Immature natural killer cell (primary cell): Measurements from ENCODE around the gene LAMA3. TPM values are rescaled to one million over a fixed set of nuclear protein-coding genes. Genes with fewer than 3 reads are reported as not detected.

Experiments used
- DNase-seq, 3 donors: peaks; one replicate each; pipeline ENCODE4 v3.0.0; 2022; ENCODE audit warnings: mixed read lengths in 1 of 3
- H3K27ac Mint-ChIP-seq, 6 donors: one replicate each; pipeline ENCODE4 v1.8.0; 2020; ENCODE audit warnings: mixed read lengths in 6 of 6, mild to moderate bottlenecking in 5 of 6, inconsistent platforms in 4 of 6, moderate library complexity in 3 of 6
- H3K27me3 Mint-ChIP-seq, 3 donors: one replicate each; pipeline ENCODE4 v1.8.0; 2020 to 2021; ENCODE audit warnings: low read depth in 3 of 3, mild to moderate bottlenecking in 3 of 3, mixed read lengths in 3 of 3, moderate library complexity in 3 of 3, inconsistent platforms in 1 of 3
- H3K36me3 Mint-ChIP-seq, 3 donors: one replicate each; pipeline ENCODE4 v1.8.0; 2020; ENCODE audit warnings: mixed read lengths in 3 of 3, inconsistent platforms in 2 of 3, mild to moderate bottlenecking in 2 of 3
- H3K4me1 Mint-ChIP-seq, 2 donors: one replicate each; pipeline ENCODE4 v1.8.0; 2020; ENCODE audit warnings: inconsistent platforms in 2 of 2, mild to moderate bottlenecking in 2 of 2, mixed read lengths in 2 of 2, moderate library complexity in 1 of 2
- H3K4me3 Mint-ChIP-seq, 5 donors: one replicate each; pipeline ENCODE4 v1.8.0; 2020; ENCODE audit warnings: mild to moderate bottlenecking in 5 of 5, mixed read lengths in 5 of 5, inconsistent platforms in 3 of 5, moderate library complexity in 3 of 5
- H3K9me3 Mint-ChIP-seq, 6 donors: one replicate each; pipeline ENCODE4 v1.8.0; 2020; ENCODE audit warnings: mild to moderate bottlenecking in 6 of 6, mixed read lengths in 6 of 6, inconsistent platforms in 4 of 6, moderate library complexity in 3 of 6
- polyA plus RNA-seq, 3 donors: library from polyadenylated mRNA; unstranded; fragments of 300-500 nt; fragmentation: Illumina TruSeq; gene quantifications; one replicate each; pipeline ENCODE4 v1.2.3, GENCODE V29; 2021

The LAMA3 gene
- polyA plus RNA-seq, 3 donors from 2014 or later: not detected

DNA sequence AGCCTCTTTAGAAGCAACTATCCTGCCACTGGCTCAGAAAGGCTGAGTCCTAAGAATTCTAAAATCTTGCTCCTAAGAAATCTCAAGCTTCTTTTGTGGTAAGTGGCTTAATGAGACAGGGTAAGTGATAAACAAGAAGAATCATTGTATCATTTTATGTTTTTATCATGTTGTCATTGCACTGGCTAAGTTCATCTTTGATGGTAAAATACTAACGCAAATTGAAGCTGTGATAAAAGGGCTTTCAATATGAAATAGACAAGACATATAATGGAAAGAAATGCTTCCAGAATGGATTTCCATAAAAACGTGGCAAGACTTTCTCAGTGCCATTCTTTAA, 303.7 kb downstream of the LAMA3 start:
- Mint-ChIP-seq H3K36me3 (peaks cover 0 to 4% (median 0%) of the 10 kb centered on the region in 3 donors), H3K4me3 (peak overlapping the region in 3 of 5 donors; percentile 36 to 76 (median 53)), H3K27me3 (peaks cover 1 to 11% (median 3%) of the 10 kb centered on the region in 3 donors), H3K9me3 (peaks cover 0 to 2% (median 0%) of the 10 kb centered on the region in 6 donors), H3K27ac (peak overlapping the region; percentile 24 to 90 (median 82)), H3K4me1 (peaks cover 37 to 40% of the 10 kb centered on the region in 2 donors)
- no peak for DNase-seq

DNA sequence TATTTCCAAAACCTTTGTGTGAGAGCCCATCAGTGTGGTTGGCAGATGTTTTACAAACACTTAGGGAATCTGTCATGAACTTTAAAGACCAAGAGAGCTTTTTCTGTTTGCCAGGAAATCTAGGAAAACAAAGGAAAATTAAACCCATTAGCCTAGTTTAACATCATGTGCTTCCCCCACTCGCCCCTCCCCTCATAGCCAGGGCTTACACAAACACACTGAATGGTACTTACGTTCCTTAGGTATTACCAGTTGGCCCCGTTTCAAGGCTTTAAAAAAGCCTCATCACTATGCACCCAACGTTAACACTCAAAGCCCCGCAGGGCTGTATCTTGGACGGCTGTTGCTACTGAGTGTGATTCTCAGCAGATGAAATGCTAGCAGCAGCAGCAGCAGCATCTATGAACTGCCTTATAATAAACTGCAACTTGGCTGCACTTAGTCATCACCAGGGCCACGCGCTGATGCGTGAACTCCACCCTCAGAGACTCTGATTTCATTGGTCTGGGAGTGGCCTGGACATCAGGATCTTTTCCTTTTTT, 305.2 kb downstream of the LAMA3 start:
- H3K27ac Mint-ChIP-seq: peak overlapping the region in 5 of 6 donors; percentile 34 to 87 (median 82)
- H3K9me3 Mint-ChIP-seq: no peaks in the 10 kb centered on the region
- H3K4me1 Mint-ChIP-seq: peaks cover 40 to 49% of the 10 kb centered on the region in 2 donors
- H3K4me3 Mint-ChIP-seq: peak overlapping the region; percentile 20 to 74 (median 28)
- peaks cover 1 to 8% (median 3%) of the 10 kb centered on the region in 3 donors for H3K27me3 Mint-ChIP-seq
- peak in 1 of 3 donors; percentile 37 for DNase-seq
- H3K36me3 Mint-ChIP-seq: no peaks in the 10 kb centered on the region

DNA sequence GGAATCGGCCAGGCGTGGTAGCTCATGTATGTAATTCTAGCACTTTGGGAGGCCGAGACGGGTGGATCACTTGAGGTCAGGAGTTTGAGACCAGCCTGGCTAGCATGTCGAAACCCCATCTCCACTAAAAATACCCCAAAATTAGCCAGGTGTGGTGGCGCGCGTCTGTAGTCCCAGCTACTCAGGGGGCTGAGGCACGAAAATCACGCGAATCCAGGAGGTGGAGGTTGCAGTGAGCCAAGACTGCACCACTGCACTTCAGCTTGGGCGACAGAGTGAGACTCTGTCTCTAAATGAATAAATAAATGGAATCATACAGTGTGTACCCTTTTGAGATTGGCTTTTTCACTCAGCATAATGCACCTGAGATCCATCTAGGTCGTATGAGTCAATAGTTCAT, 305.9 kb downstream of the LAMA3 start:
- H3K4me1 Mint-ChIP-seq: peaks cover 44 to 56% of the 10 kb centered on the region in 2 donors
- no peaks in the 10 kb centered on the region for H3K9me3 Mint-ChIP-seq
- H3K27ac Mint-ChIP-seq: peak overlapping the region in 4 of 6 donors; percentile 22 to 42 (median 31)
- H3K4me3 Mint-ChIP-seq: peak overlapping the region in 1 of 5 donors; percentile 0
- no peaks in the 10 kb centered on the region for H3K36me3 Mint-ChIP-seq
- DNase-seq: no peak
- peaks cover 1 to 8% (median 2%) of the 10 kb centered on the region in 3 donors for H3K27me3 Mint-ChIP-seq

DNA sequence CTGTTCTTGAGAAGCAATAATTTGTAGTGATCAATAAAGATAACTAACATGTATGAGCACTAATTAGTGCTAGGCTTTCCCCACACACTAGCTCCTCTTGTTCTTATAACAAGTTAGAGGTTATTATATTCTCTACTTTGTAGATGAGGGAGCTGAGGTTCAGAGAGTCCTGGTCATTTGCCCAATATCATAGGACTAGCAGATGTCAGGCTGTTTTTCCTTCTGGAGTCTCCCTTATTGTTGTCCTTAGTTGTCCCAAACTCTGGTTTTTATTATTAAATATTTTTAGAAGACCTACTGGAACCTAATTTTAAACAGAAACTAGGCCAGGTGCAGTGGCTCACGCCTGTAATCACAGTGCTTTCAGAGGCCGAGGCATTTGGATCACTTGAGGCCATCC, 308.8 kb downstream of the LAMA3 start:
- no peak for DNase-seq
- no peak overlapping the region for H3K4me3 Mint-ChIP-seq
- peak overlapping the region in 1 of 6 donors; percentile 21 for H3K27ac Mint-ChIP-seq
- H3K4me1 Mint-ChIP-seq: peaks cover 56 to 65% of the 10 kb centered on the region in 2 donors
- H3K27me3 Mint-ChIP-seq: peaks cover 6 to 9% (median 6%) of the 10 kb centered on the region in 3 donors
- H3K9me3 Mint-ChIP-seq: no peaks in the 10 kb centered on the region
- H3K36me3 Mint-ChIP-seq: no peaks in the 10 kb centered on the region

DNA sequence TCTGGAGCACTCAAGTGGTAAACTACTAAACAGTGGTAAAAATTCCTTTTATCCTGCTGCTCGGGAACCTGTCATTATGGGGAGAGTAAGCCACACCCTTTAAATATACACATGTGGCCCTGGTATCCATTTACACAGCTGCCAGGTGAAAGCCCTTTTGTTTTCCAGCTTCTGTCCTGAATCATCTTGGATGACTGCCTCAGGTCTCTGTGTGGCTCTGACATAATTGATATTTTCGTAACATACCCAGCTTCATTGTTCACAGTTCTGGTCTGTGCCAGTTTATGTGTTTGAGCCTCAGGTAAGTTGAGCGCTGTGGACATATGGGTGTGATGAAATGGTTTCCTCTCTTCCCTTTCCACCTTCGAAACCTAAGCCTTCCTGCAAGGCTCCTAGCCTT, 309.6 kb downstream of the LAMA3 start:
- H3K27ac Mint-ChIP-seq: peak overlapping the region in 5 of 6 donors; percentile 66 to 95 (median 84)
- H3K36me3 Mint-ChIP-seq: no peaks in the 10 kb centered on the region
- DNase-seq: no peak
- H3K9me3 Mint-ChIP-seq: no peaks in the 10 kb centered on the region
- peaks cover 6 to 8% (median 7%) of the 10 kb centered on the region in 3 donors for H3K27me3 Mint-ChIP-seq
- H3K4me1 Mint-ChIP-seq: peaks cover 58 to 66% of the 10 kb centered on the region in 2 donors
- H3K4me3 Mint-ChIP-seq: no peak overlapping the region

DNA sequence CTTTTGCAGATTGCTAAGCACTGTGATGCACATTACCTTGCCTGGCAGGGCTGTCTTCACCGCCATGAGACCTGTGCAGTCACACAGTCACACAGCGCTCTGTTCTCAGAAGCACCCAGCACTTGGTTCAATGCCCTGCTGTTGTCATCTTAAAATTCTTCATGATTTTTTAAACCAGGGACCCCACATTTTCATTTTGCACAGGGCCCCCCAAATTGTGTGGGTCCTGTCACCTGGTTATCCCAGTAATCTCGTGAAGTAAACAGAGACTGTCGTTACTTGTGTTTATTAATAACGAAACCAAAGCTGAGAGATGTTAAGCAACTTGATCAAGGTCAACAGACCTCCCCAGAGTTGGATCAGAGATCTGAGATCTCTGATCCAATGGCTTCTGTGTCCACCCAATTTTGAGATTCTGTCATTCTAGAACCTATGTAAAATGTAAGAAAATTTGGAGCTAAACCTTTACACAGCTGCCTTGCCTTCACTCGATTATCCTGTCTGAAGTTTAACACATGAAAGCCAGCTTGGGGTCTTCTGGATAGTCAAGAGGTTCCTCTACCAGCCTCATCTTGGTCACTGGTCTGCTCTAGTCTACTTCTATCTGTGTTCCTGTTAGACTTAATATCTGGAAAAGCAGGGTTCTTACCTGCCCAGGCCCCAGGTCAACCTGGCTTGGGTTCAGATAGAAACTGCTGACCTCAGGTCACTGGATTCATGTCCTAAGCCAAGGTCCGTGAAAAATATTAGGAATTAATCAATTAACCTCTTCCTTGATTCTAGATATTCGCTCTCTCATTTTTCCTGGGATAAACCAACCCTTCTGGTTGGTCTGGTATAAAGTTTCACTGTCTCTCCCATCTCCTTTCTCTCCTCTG, 311.6 kb downstream of the LAMA3 start:
- Mint-ChIP-seq H3K27me3 (peaks cover 6 to 8% (median 7%) of the 10 kb centered on the region in 3 donors), H3K4me3 (peak overlapping the region; percentile 27 to 80 (median 69)), H3K4me1 (peaks cover 56 to 67% of the 10 kb centered on the region in 2 donors), H3K27ac (peak overlapping the region; percentile 80 to 95 (median 92)), H3K9me3 (no peaks in the 10 kb centered on the region), H3K36me3 (no peaks in the 10 kb centered on the region)
- DNase-seq: peak in 1 of 3 donors; percentile 32

DNA sequence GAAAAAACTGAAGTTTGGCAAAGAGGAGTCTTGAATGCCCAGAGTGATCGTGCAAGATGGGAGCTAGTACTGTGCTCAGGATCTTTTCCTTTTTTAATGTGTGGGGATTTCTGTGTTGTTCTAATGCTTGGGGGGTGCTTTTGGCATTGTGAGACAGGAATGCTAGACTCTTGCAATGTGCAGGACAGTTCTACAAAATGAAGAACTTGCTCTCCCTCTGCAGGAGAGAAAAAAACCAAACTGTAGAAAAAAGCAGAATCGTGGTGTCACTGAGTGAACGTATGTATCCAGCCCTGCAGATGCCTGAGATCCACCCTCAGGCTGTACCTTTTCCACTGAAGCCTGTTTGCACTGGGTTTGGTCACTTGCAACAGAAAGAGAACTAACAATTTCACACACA, 313.2 kb downstream of the LAMA3 start:
- Mint-ChIP-seq H3K4me3 (peak overlapping the region; percentile 62 to 84 (median 74)), H3K27ac (peak overlapping the region; percentile 80 to 96 (median 89)), H3K4me1 (peaks cover 54 to 67% of the 10 kb centered on the region in 2 donors), H3K9me3 (no peaks in the 10 kb centered on the region), H3K36me3 (no peaks in the 10 kb centered on the region), H3K27me3 (peaks cover 5 to 8% (median 7%) of the 10 kb centered on the region in 3 donors)
- no peak for DNase-seq

DNA sequence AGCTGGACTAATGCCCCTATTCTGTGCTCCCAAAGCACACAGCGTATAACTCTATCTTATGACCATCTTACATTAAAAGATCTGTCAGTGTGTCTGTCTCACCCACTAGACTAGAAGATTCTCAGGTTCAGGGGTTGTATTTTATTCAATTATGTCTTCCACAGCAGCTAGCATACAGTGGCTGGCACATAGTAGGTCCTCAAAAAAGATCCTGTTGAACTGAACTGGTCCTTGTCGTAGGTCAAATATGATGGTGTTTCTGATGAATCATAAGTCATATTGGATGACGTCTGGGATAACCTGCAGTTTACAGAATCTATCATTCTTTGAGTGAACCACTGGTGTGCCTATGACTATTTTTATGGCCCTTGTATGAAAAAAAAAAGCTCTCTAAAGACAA, 314.0 kb downstream of the LAMA3 start:
- H3K9me3 Mint-ChIP-seq: no peaks in the 10 kb centered on the region
- H3K4me1 Mint-ChIP-seq: peaks cover 57 to 71% of the 10 kb centered on the region in 2 donors
- no peaks in the 10 kb centered on the region for H3K36me3 Mint-ChIP-seq
- peak overlapping the region; percentile 57 to 84 (median 69) for H3K4me3 Mint-ChIP-seq
- peak overlapping the region; percentile 39 to 96 (median 89) for H3K27ac Mint-ChIP-seq
- DNase-seq: no peak
- peaks cover 5 to 8% (median 7%) of the 10 kb centered on the region in 3 donors for H3K27me3 Mint-ChIP-seq

DNA sequence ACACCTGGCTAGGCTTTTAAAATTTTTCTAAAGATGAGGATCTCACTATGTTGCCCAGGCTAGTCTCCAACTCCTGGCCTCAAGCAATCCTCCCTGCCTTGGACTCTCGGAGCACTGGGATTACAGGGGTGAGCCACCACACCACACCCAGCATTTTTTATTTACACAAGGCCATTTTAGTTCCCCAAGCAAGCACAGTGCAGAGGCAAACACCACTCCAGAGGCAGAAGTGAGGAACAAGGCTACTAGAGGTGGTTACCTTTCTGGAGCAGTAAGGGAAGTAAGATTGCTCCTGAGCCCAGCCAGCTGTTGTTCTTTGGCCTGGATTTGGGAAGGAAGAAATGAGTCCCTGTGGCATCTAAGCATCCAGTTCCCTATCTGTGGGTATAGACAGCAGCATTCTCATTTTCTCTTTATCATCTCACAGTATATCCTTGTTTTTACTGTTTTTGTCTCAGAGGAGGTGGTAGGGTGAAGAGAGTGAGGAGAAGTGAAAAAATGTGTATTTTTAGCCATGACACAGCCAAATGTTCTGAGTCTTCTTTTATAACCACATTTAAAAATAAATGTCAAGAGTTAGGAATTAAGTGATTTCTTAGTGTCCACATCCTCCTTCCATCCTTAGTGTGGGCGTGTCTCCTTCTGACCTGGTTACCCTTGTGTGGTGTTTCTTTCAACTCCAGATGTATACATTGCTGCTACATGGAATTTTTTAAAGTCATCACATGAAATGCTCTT, 314.8 kb downstream of the LAMA3 start:
- H3K36me3 Mint-ChIP-seq: no peaks in the 10 kb centered on the region
- peak overlapping the region in 4 of 6 donors; percentile 49 to 96 (median 87) for H3K27ac Mint-ChIP-seq
- DNase-seq: no peak
- H3K4me1 Mint-ChIP-seq: peaks cover 63 to 73% of the 10 kb centered on the region in 2 donors
- H3K4me3 Mint-ChIP-seq: peak overlapping the region in 1 of 5 donors; percentile 29
- peaks cover 5 to 11% (median 7%) of the 10 kb centered on the region in 3 donors for H3K27me3 Mint-ChIP-seq
- no peaks in the 10 kb centered on the region for H3K9me3 Mint-ChIP-seq

Other genes with a start within 250 kb of the LAMA3 start
- gene RIOK3, start 236.2 kb upstream of the LAMA3 start, polyA plus RNA-seq: 10 to 100 TPM; 48.6 to 79.3 (median 72.8) TPM
- 10 to 100 TPM; 33.4 to 67.1 (median 39.0) TPM for gene RMC1, start 185.9 kb upstream of the LAMA3 start, polyA plus RNA-seq
- gene NPC1, start 102.9 kb upstream of the LAMA3 start, polyA plus RNA-seq: 10 to 100 TPM; 25.1 to 83.2 (median 47.2) TPM
- under 1 TPM in 1 of 3 donors, not detected in 2; 0.59 TPM for gene ANKRD29, start 26.5 kb upstream of the LAMA3 start, polyA plus RNA-seq